Kidney (tissue), 14 donors: ENCODE measurements around the gene FAF2. TPM values are rescaled to one million over a fixed set of nuclear protein-coding genes. Genes with fewer than 3 reads are reported as not detected.

Experiments used
- DNase-seq, 5 donors: peaks; one replicate each; pipeline ENCODE4 v3.0.0-alpha.2; 2013 to 2020
- FAIRE-seq: peaks from 2 replicates; lab custom pipeline; 2012; peaks lifted over from hg19 to GRCh38; lab: Jason Lieb, UNC
- H3K27ac ChIP-seq, 2 donors: one replicate each; pipeline ENCODE4 v1.7.0; 2013; ENCODE audit warnings: low read depth in 2 of 2, low read length in 2 of 2, inconsistent platforms in 1 of 2
- H3K27me3 ChIP-seq: one replicate; pipeline ENCODE4 v1.7.1; 2013; ENCODE audit warnings: low read length, inconsistent platforms; ENCODE audit not compliant: control insufficient read depth, insufficient read depth
- H3K36me3 ChIP-seq, 3 donors: one replicate each; pipeline versions ENCODE4 v1.7.0 to v1.7.1; 2013; ENCODE audit warnings: low read length in 3 of 3, control low read depth in 1 of 3, inconsistent platforms in 1 of 3; ENCODE audit not compliant: insufficient read depth in 3 of 3, control insufficient read depth in 2 of 3
- H3K4me1 ChIP-seq, 3 donors: one replicate each; pipeline versions ENCODE4 v1.7.0 to v1.7.1; 2013; ENCODE audit warnings: low read length in 3 of 3, inconsistent platforms in 1 of 3, low read depth in 1 of 3; ENCODE audit not compliant: control insufficient read depth in 2 of 3, insufficient read depth in 2 of 3
- H3K4me3 ChIP-seq, 3 donors: one replicate each; pipeline versions ENCODE4 v1.7.0 to v1.8.1; 2013; ENCODE audit warnings: low read length in 3 of 3, control low read depth in 1 of 3, inconsistent platforms in 1 of 3
- H3K9ac ChIP-seq, 3 donors: one replicate each; pipeline versions ENCODE4 v1.7.0 to v1.7.1; 2013; ENCODE audit warnings: low read length in 3 of 3, control low read depth in 1 of 3, inconsistent platforms in 1 of 3
- H3K9me3 ChIP-seq, 3 donors: one replicate each; pipeline versions ENCODE4 v1.7.0 to v1.7.1; 2013; ENCODE audit warnings: low read length in 3 of 3, control low read depth in 1 of 3, inconsistent platforms in 1 of 3; ENCODE audit not compliant: control insufficient read depth in 2 of 3, insufficient read depth in 1 of 3
- CTCF ChIP-seq: IDR thresholded peaks from 3 replicates; pipeline ENCODE4 v1.5.1; 2012; ENCODE audit warnings: mild to moderate bottlenecking, moderate library complexity, borderline replicate concordance; ENCODE audit not compliant: insufficient read depth; ENCODE audit errors: extremely low read depth
- intact Hi-C: fragments of 100-400 bp; cut with DNase I; formaldehyde crosslinking; loops from one replicate; pipeline ENCODE4 v1.11.1; 2022
- polyA plus RNA-seq: library from polyadenylated mRNA; stranded (reverse); fragments of 350-450 nt; fragmentation: Illumina TruSeq; extraction: RNeasy Lipid Tissue Mini Kit (QIAGEN cat#74804); gene quantifications from one replicate; pipeline ENCODE4 v1.2.3, GENCODE V29; 2014; ENCODE audit warnings: low read depth, low replicate concordance; ENCODE audit not compliant: insufficient read depth
- total RNA-seq: library from RNA; stranded (reverse); fragmentation: NEBNext Ultra II Directional; extraction: Animal tissue kit (Norgen Biotek cat#: 25700); gene quantifications from one replicate; pipeline ENCODE4 v1.2.1, GENCODE V29; 2021
- donor health status: control.
- donor health status: control.
- donor health status: control.
- donor health status: control.
- donor health status: control.
- donor health status: DM: yes; HTN: yes; CAD: no.
- donor health status: Normal renal cell carcinoma (clear cell type).

Gene FAF2
- total and polyA plus RNA-seq, 2 donors from 2014 or later: 11.1 to 31.7 TPM

- DNase-seq: no peak
- Histone ChIP-seq H3K4me1 (peaks cover 0 to 6% (median 0%) of the 10 kb centered on the region in 3 donors), H3K36me3 (no peaks in the 10 kb centered on the region), H3K9ac (no peak overlapping the region), H3K9me3 (no peaks in the 10 kb centered on the region), H3K27ac (no peak overlapping the region), H3K4me3 (no peak overlapping the region), H3K27me3 (no peaks in the 10 kb centered on the region)
- TF ChIP-seq CTCF: no peak
- no peak for FAIRE-seq
- intact Hi-C loops: no loop called here
Observed at GRCh38 chr5:176557846-176558245, 109.7 kb downstream of the FAF2 start.

Other genes with a start within 250 kb of the FAF2 start
- 10.0 TPM for gene SIMC1, start 210.0 kb upstream of the FAF2 start, total RNA-seq
- 4.1 TPM for gene SIMC1, start 210.0 kb upstream of the FAF2 start, polyA plus RNA-seq
- 109 TPM for gene KIAA1191, start 86.6 kb upstream of the FAF2 start, total RNA-seq
- gene KIAA1191, start 86.6 kb upstream of the FAF2 start, polyA plus RNA-seq: 208 TPM
- gene ARL10, start 82.9 kb upstream of the FAF2 start, total RNA-seq: 6.2 TPM
- gene ARL10, start 82.9 kb upstream of the FAF2 start, polyA plus RNA-seq: 2.9 TPM
- gene NOP16, start 59.8 kb upstream of the FAF2 start, total RNA-seq: 18.1 TPM
- gene NOP16, start 59.8 kb upstream of the FAF2 start, polyA plus RNA-seq: 32.1 TPM
- gene HIGD2A, start 59.6 kb upstream of the FAF2 start, total RNA-seq: 105 TPM
- 344 TPM for gene HIGD2A, start 59.6 kb upstream of the FAF2 start, polyA plus RNA-seq
- gene CLTB, start 31.8 kb upstream of the FAF2 start, total RNA-seq: 76.3 TPM
- gene CLTB, start 31.8 kb upstream of the FAF2 start, polyA plus RNA-seq: 151 TPM
- 61.8 TPM for gene RNF44, start 89.0 kb downstream of the FAF2 start, total RNA-seq
- 12.5 TPM for gene RNF44, start 89.0 kb downstream of the FAF2 start, polyA plus RNA-seq
- gene CDHR2, start 101.0 kb downstream of the FAF2 start, total RNA-seq: 4.2 TPM
- 8.0 TPM for gene CDHR2, start 101.0 kb downstream of the FAF2 start, polyA plus RNA-seq
- gene GPRIN1, start 161.8 kb downstream of the FAF2 start, total RNA-seq: 1.3 TPM
- gene GPRIN1, start 161.8 kb downstream of the FAF2 start, polyA plus RNA-seq: 0.45 TPM
- not detected for gene SNCB, start 182.1 kb downstream of the FAF2 start, total RNA-seq
- not detected for gene SNCB, start 182.1 kb downstream of the FAF2 start, polyA plus RNA-seq
- not detected for gene EIF4E1B, start 182.3 kb downstream of the FAF2 start, total RNA-seq
- gene EIF4E1B, start 182.3 kb downstream of the FAF2 start, polyA plus RNA-seq: not detected
- gene TSPAN17, start 199.1 kb downstream of the FAF2 start, total RNA-seq: 34.3 TPM
- gene TSPAN17, start 199.1 kb downstream of the FAF2 start, polyA plus RNA-seq: 32.1 TPM